ENCODE results near the gene TRABD2B. TPM values are rescaled to one million over a fixed set of nuclear protein-coding genes. Genes with fewer than 3 reads are reported as not detected.

TRABD2B gene
- total and polyA plus RNA-seq, 2 experiments from 2014 or later: not detected

DNA sequence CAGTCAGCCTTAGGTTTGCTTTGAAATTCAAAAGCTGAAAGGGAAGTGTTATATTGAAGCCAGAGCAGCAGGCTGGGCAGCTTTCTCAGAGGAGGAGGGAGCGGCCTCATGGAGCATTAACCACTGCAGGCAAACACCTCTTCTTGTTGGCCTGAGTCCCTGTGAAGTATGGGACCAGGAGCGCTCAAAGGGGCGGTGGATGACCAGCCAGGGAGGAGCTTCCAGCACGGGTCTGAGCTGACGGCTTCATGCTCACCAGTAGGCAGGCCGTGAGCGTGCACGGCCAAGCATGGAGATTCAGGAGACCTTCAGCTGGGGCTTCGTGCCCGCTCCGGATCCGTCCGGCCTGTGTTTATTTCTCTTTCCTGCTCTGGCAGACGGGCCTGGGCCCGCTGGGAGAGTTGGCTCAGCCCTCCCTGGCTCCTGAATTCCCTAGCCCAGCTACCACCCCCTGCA, 245.2 kb downstream of the TRABD2B start:
- Histone ChIP-seq H3K36me3 (ENCODE audit: low read depth) (no peaks in the 10 kb centered on the region), H3F3A (ENCODE audit: insufficient read depth) (no peaks in the 10 kb centered on the region), H3K79me2 (ENCODE audit: insufficient read depth) (no peaks in the 10 kb centered on the region), H3K27me3 (replicated peaks; ENCODE audit: insufficient read depth) (no peaks in the 10 kb centered on the region; the same call in none of the 2 replicates), H3K9me3 (ENCODE audit: low read depth) (no peaks in the 10 kb centered on the region), H3K4me3 (no peak overlapping the region), H3K4me2 (ENCODE audit: unreplicated experiment) (no peak overlapping the region), H3K9me2 (ENCODE audit: insufficient read depth) (no peaks in the 10 kb centered on the region), H3K9ac (no peak overlapping the region), H4K20me1 (ENCODE audit: insufficient read depth) (no peaks in the 10 kb centered on the region), H3K27ac (no peak overlapping the region), H3K4me1 (ENCODE audit: insufficient read depth) (no peaks in the 10 kb centered on the region), H2AFZ (no peak overlapping the region; the same call in 1 of the 2 replicates)
- DNase-seq: peak; percentile 40
- WGBS, 2 experiments (ENCODE audit: low coverage in 1 of 2, low lambda C conversion rate in 2 of 2, missing lambda C conversion rate in 2 of 2): 4% methylated on average over 15 of the region's 15 CpGs
- in situ Hi-C loops (cut with MboI): no loop called here
- TF ChIP-seq EZH2phosphoT487 (IDR thresholded peaks at IDR 0.05; ENCODE audit: insufficient read depth, low read depth) (no peak), EZH2 (IDR thresholded peaks at IDR 0.05; ENCODE audit: insufficient read depth, poor library complexity, severe bottlenecking) (no peak)

DNA sequence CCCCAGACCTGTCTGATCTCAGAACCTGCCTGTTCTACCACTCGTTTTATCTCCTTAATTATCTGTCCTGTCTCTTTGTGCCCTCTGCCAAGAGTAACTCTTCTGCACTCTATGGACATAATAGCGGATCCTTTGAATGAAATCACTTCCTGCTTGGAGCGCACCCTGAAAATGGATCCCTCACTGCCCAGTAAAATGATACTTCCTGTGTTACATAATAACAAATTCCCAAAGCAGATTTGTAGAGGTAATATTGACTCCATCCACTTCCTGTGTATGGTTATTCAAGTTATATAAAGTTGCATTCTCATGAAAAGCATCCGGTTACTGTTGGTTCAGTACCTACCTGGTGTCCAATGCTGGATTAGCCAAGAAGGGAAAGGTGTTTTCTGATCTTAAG, 246.0 kb downstream of the TRABD2B start:
- Histone ChIP-seq H3K79me2 (ENCODE audit: insufficient read depth) (no peaks in the 10 kb centered on the region), H3K9me3 (ENCODE audit: low read depth) (no peaks in the 10 kb centered on the region), H3K4me2 (ENCODE audit: unreplicated experiment) (no peak overlapping the region), H3K27me3 (replicated peaks; ENCODE audit: insufficient read depth) (no peaks in the 10 kb centered on the region; the same call in none of the 2 replicates), H3K36me3 (ENCODE audit: low read depth) (no peaks in the 10 kb centered on the region), H3K9me2 (ENCODE audit: insufficient read depth) (no peaks in the 10 kb centered on the region), H4K20me1 (ENCODE audit: insufficient read depth) (no peaks in the 10 kb centered on the region), H3K27ac (no peak overlapping the region), H3F3A (ENCODE audit: insufficient read depth) (no peaks in the 10 kb centered on the region), H3K4me1 (ENCODE audit: insufficient read depth) (no peaks in the 10 kb centered on the region), H2AFZ (no peak overlapping the region), H3K4me3 (no peak overlapping the region), H3K9ac (no peak overlapping the region)
- in situ Hi-C loops (cut with MboI): no loop called here
- TF ChIP-seq EZH2 (IDR thresholded peaks at IDR 0.05; ENCODE audit: insufficient read depth, poor library complexity, severe bottlenecking) (no peak), EZH2phosphoT487 (IDR thresholded peaks at IDR 0.05; ENCODE audit: insufficient read depth, low read depth) (no peak)
- DNase-seq: no peak
- WGBS, 2 experiments (ENCODE audit: low coverage in 1 of 2, low lambda C conversion rate in 2 of 2, missing lambda C conversion rate in 2 of 2): 73% methylated on average over 4 of the region's 4 CpGs

DNA sequence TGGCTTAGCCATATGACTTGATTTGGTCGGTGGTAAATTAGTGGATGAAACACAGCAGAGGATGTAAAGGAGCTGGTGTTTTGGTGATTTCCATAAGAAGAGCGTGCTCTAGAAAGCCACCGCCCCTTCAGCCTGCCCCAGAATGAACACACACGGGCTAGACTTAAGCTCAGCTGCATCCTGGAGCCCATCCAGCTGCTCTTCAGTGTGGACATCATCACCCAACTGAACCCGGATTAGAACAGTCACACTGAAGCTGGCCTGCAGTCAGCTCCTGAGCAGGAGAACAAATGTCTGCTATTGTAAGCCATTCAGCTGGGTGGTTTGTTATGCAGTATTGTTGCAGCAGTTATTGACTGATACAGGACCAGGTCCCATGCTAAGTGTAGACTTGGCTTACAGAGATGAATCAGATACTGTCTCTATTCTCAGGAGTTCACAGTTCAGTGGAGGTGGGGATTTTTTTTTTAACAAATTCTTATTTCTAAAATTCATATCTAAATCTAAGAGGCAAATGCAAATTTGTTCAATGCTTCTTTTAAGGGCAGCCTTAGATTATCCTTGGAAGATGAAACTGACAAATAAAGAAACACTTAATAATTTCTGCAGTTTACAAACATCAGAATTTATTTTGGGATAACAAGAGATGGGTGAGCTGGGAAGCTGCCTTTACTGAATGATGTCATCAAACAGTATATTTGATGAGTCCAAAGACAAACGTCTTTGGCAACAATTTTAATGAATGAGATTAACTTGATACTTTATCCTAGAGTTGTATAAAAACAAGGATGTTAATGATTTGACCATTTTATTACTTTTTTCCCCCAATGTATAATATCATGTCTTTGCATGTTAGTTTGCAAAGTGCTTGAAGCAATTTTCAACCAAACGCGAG, 251.2 kb downstream of the TRABD2B start:
- Histone ChIP-seq H3F3A (ENCODE audit: insufficient read depth) (no peaks in the 10 kb centered on the region), H3K4me2 (ENCODE audit: unreplicated experiment) (no peak overlapping the region), H3K9ac (no peak overlapping the region), H3K27me3 (replicated peaks; ENCODE audit: insufficient read depth) (no peaks in the 10 kb centered on the region; the same call in none of the 2 replicates), H4K20me1 (ENCODE audit: insufficient read depth) (no peaks in the 10 kb centered on the region), H3K9me2 (ENCODE audit: insufficient read depth) (no peaks in the 10 kb centered on the region), H3K9me3 (ENCODE audit: low read depth) (no peaks in the 10 kb centered on the region), H3K4me3 (no peak overlapping the region), H3K79me2 (ENCODE audit: insufficient read depth) (no peaks in the 10 kb centered on the region), H2AFZ (no peak overlapping the region), H3K36me3 (ENCODE audit: low read depth) (no peaks in the 10 kb centered on the region), H3K27ac (no peak overlapping the region), H3K4me1 (ENCODE audit: insufficient read depth) (no peaks in the 10 kb centered on the region)
- no peak for DNase-seq
- 39 to 45% methylated on average over 8 of the region's 8 CpGs for WGBS, 2 experiments (ENCODE audit: low coverage in 1 of 2, low lambda C conversion rate in 2 of 2, missing lambda C conversion rate in 2 of 2)
- TF ChIP-seq EZH2 (IDR thresholded peaks at IDR 0.05; ENCODE audit: insufficient read depth, poor library complexity, severe bottlenecking): no peak
- TF ChIP-seq EZH2phosphoT487 (IDR thresholded peaks at IDR 0.05; ENCODE audit: insufficient read depth, low read depth): no peak
- in situ Hi-C loops (cut with MboI): no loop called here

DNA sequence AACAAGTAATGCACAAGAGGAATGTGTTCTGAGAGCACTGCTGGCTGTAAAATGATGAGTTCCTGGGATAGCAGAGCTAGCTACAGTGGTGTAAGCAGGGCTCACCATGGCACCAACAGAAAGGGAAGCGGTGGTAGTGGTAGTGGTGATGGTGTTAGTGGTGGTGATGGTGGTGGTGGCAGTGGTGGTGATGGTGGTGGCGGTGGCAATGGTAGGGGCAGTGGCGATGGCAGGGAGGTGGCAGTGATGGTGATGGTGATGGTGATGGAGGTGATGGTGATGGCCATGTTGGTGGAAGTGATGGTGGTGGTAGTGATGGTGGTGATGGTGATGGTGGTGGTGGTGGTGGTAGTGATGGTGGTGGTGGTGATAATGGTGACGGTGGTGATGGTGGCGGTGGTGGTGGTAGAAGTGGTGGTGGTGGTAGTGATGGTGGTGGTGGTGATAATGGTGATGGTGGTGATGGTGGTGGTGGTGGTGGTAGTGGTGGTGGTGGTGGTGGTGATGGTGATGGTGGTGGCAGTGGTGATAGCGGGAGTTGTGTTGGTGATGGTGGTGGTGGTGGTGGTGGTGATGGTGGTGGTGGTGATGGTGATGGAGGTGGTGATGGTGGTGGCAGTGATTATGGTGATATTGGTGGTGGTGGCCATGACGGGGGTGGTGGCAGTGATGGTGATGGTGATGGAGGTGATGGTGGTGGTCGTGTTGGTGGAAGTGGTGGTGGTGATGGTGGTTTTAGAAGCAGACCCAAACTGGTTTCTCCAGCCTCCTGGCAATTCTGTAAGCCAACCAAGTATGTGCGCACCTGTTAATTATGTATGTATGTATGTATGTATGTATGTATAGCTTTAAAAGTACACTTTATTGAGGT, 254.1 kb downstream of the TRABD2B start:
- in situ Hi-C loops (cut with MboI): no loop called here
- DNase-seq: no peak
- Histone ChIP-seq H3K4me2 (ENCODE audit: unreplicated experiment) (no peak overlapping the region), H4K20me1 (ENCODE audit: insufficient read depth) (no peaks in the 10 kb centered on the region), H3K36me3 (ENCODE audit: low read depth) (no peaks in the 10 kb centered on the region), H3K79me2 (ENCODE audit: insufficient read depth) (no peaks in the 10 kb centered on the region), H2AFZ (no peak overlapping the region), H3K4me3 (no peak overlapping the region), H3K9me2 (ENCODE audit: insufficient read depth) (no peaks in the 10 kb centered on the region), H3K27ac (no peak overlapping the region), H3K9me3 (ENCODE audit: low read depth) (no peaks in the 10 kb centered on the region), H3K9ac (no peak overlapping the region), H3K27me3 (replicated peaks; ENCODE audit: insufficient read depth) (peaks cover 7% of the 10 kb centered on the region; the same call in 1 of the 2 replicates), H3K4me1 (ENCODE audit: insufficient read depth) (no peaks in the 10 kb centered on the region), H3F3A (ENCODE audit: insufficient read depth) (no peaks in the 10 kb centered on the region)
- 62 to 70% methylated on average over 5 to 9 of the region's 9 CpGs for WGBS, 2 experiments (ENCODE audit: low coverage in 1 of 2, low lambda C conversion rate in 2 of 2, missing lambda C conversion rate in 2 of 2)
- no peak for TF ChIP-seq EZH2 (IDR thresholded peaks at IDR 0.05; ENCODE audit: insufficient read depth, poor library complexity, severe bottlenecking)
- TF ChIP-seq EZH2phosphoT487 (IDR thresholded peaks at IDR 0.05; ENCODE audit: insufficient read depth, low read depth): no peak

Data from GM23248 (cell line).